Activated naive CD4-positive, alpha-beta T cell treated with anti-CD3 and anti-CD28 coated beads, Interleukin-2, amount 10 ng/mL, durations not matched to agents 7 days and 5 days (primary cell): ENCODE data around the gene FAT1.

Experiments
- CTCF ChIA-PET: fragments of 350-600 bp; sonication (Branson Sonifier 250); formaldehyde crosslinking; loops from one replicate; lab custom pipeline; 2021; ENCODE audit warnings: antibody characterized with exemption; lab: Charles Lee
- DNase-seq: peaks from one replicate; pipeline ENCODE4 v3.0.0-alpha.2; 2020
- H3K27ac Mint-ChIP-seq: one replicate; pipeline ENCODE4 v1.8.0; 2021; ENCODE audit warnings: mild to moderate bottlenecking, moderate library complexity, mixed read lengths
- H3K27me3 Mint-ChIP-seq: one replicate; pipeline ENCODE4 v1.8.0; 2021; ENCODE audit warnings: mild to moderate bottlenecking, mixed read lengths
- H3K36me3 Mint-ChIP-seq: one replicate; pipeline ENCODE4 v1.8.0; 2021; ENCODE audit warnings: mixed read lengths
- H3K4me1 Mint-ChIP-seq: one replicate; pipeline ENCODE4 v1.8.0; 2021; ENCODE audit warnings: mixed read lengths
- H3K4me3 Mint-ChIP-seq: one replicate; pipeline ENCODE4 v1.8.0; 2021; ENCODE audit warnings: mild to moderate bottlenecking, moderate library complexity, mixed read lengths
- H3K9me3 Mint-ChIP-seq: one replicate; pipeline ENCODE4 v1.8.0; 2021; ENCODE audit warnings: mixed read lengths

Gene FAT1

DNA sequence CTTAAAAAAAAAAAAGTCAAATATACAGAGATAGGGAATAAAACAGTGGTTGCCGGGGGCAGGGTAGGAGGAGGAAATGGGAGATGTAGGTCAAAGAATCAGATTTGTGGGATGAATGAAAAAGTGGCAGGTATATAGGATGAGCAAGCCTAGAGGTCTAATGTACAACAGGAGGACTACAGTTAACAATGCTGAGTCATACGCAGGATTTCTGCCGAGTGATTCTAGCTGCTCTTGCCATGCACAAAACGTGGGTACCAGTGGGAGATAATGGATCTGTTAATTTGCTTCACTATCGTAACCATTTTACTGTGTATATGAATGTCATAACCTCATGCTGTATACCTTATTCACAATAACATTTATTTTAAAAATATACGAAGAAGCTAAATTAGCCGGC is 157.6 kb downstream of the FAT1 start:
- Mint-ChIP-seq H3K9me3 (peaks cover 2% of the 10 kb centered on the region), H3K27ac (no peak overlapping the region), H3K27me3 (no peaks in the 10 kb centered on the region), H3K4me3 (no peak overlapping the region), H3K4me1 (no peaks in the 10 kb centered on the region), H3K36me3 (no peaks in the 10 kb centered on the region)
- no peak for DNase-seq
- CTCF ChIA-PET = interaction anchor here (1.7 kb wide), 1 partner anchor 22 kb away, joined by 4 read pairs; no protein-coding TSS in a partner anchor

DNA sequence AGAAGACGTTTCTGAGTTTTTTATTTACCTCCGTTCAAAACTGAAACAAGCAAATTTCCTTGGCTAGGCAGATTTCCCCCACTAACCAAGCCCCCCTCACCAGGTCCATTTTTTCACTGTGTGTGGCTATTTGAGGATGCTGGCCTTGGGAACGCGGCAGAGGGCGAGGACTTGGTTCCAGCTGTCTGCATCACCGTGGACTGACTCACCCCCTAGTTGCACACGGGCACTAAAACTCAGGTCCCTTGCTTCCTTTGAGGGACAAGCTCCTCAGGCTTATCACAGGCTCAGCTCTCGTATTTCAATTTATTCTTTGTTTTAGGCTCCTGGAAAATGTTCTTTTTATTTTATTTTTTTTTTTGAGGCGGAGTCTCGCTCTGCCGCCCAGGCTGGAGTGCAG is 159.9 kb downstream of the FAT1 start:
- no peak overlapping the region for H3K4me3 Mint-ChIP-seq
- CTCF ChIA-PET = no interaction called here
- DNase-seq = no peak
- no peaks in the 10 kb centered on the region for H3K27me3 Mint-ChIP-seq
- no peaks in the 10 kb centered on the region for H3K4me1 Mint-ChIP-seq
- H3K9me3 Mint-ChIP-seq = no peaks in the 10 kb centered on the region
- no peaks in the 10 kb centered on the region for H3K36me3 Mint-ChIP-seq
- no peak overlapping the region for H3K27ac Mint-ChIP-seq

DNA sequence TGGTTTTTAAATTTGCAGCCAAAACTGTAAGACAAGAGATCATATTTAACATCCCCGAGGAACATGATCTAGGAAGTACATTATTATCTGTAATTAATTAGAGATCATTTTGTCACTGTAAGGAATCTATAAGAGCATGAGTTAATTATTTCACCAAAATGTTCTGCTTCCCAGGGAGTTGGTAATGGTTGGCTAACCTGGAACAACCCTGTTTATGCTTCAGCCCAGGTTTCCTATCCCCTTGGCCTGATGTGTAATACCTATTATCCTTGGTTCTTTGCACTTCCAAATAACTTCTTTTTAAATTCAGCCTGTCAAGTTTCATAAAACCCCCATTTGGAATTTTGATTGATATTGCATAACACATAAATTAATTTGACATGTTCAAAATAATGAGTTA is 161.9 kb downstream of the FAT1 start:
- CTCF ChIA-PET = no interaction called here
- no peaks in the 10 kb centered on the region for H3K4me1 Mint-ChIP-seq

DNA sequence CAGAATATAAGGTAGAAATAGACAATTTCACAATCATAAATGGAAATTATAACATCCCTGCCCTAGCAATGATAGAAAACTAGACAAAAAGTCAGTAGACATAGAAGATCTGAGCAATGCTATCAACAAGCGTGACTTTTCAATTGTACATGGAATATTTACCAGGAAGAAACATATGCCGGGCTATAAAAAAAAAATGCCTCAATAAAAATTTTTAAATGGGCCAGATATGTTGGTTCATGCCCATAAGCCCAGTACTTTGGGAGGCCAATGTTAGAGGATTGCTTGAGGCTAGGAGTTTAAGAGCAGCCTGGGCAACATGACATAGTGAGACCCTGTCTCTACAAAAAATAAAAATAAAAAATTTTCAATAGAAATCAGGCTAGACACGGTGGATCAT is 163.0 kb downstream of the FAT1 start:
- CTCF ChIA-PET = no interaction called here
- Mint-ChIP-seq H3K4me3 (no peak overlapping the region), H3K9me3 (no peaks in the 10 kb centered on the region), H3K36me3 (no peaks in the 10 kb centered on the region), H3K27me3 (peaks cover 1% of the 10 kb centered on the region), H3K4me1 (no peaks in the 10 kb centered on the region), H3K27ac (no peak overlapping the region)
- no peak for DNase-seq

More for the DNA sequence above, 161.9 kb downstream of the FAT1 start:
- no peaks in the 10 kb centered on the region for H3K27me3 Mint-ChIP-seq
- no peaks in the 10 kb centered on the region for H3K9me3 Mint-ChIP-seq
- H3K27ac Mint-ChIP-seq = no peak overlapping the region
- H3K4me3 Mint-ChIP-seq = no peak overlapping the region
- H3K36me3 Mint-ChIP-seq = no peaks in the 10 kb centered on the region
- no peak for DNase-seq

GRCh38 chr4:186557486-186557885 is 166.2 kb downstream of the FAT1 start:
- peaks cover 15% of the 10 kb centered on the region for H3K27me3 Mint-ChIP-seq
- no peak overlapping the region for H3K27ac Mint-ChIP-seq
- no peaks in the 10 kb centered on the region for H3K36me3 Mint-ChIP-seq
- CTCF ChIA-PET = interaction anchor here (0.6 kb wide), 1 partner anchor 136 kb away, joined by 3 read pairs; no protein-coding TSS in a partner anchor
- no peak overlapping the region for H3K4me3 Mint-ChIP-seq
- no peak for DNase-seq
- H3K9me3 Mint-ChIP-seq = no peaks in the 10 kb centered on the region
- no peaks in the 10 kb centered on the region for H3K4me1 Mint-ChIP-seq

DNA sequence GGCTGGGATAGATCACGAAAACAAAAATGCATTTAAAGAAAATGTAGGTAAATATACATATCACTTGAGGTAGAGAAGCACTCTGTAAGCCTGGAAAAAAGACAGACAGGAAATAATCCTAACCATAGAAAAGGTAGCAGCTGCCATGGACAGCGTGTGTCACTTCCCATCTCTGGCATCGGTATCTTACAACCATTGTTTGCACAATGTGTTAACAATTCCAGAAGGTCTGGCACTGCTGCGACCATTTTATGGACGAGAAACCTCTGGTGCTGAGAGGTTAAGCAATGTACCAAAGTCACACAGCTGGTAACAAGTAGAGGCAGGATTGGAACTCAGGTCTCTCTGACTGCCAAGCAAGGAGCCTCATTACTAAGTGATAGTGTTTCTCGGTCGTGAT is 166.6 kb downstream of the FAT1 start:
- H3K27me3 Mint-ChIP-seq = peaks cover 15% of the 10 kb centered on the region
- no peaks in the 10 kb centered on the region for H3K36me3 Mint-ChIP-seq
- H3K4me3 Mint-ChIP-seq = no peak overlapping the region
- H3K4me1 Mint-ChIP-seq = no peaks in the 10 kb centered on the region
- no peaks in the 10 kb centered on the region for H3K9me3 Mint-ChIP-seq
- DNase-seq = no peak
- no peak overlapping the region for H3K27ac Mint-ChIP-seq
- CTCF ChIA-PET = interaction anchor here (0.6 to 0.7 kb wide), 2 partner anchors 136 to 354 kb away, joined by 3 read pairs; no protein-coding TSS in a partner anchor

- Mint-ChIP-seq H3K36me3 (no peaks in the 10 kb centered on the region), H3K27me3 (peaks cover 15% of the 10 kb centered on the region), H3K4me1 (no peaks in the 10 kb centered on the region), H3K27ac (no peak within 1 kb of the TSS), H3K4me3 (no peak within 1 kb of the TSS), H3K9me3 (no peaks in the 10 kb centered on the region)
- CTCF ChIA-PET = no interaction called here
- DNase-seq = no peak
These were observed 168.5 kb downstream of the FAT1 start, which contains the start of gene MTNR1A for GRCh38 chr4:186554914-186555827. TSS of gene MTNR1A (minus strand) at chr4:186555567. CDS start at chr4:186555365, 202 bp downstream.

DNA sequence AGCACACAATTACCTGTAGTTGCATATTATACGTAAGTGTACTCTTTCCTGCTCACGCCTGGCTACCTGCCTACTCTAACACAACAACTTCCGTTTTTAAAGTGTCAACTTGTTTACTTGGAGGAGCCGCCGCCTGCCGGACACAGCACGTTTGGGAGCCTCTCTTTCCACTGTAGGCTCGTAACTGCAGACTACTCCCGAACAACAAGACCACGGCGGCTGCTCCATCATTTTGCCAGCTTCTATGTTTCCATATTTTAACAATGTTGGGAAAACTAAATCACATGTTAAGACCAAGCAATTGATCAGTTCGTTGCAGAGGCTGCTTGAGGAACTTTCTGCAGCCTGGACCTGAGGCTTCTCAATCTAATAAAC is 169.1 kb downstream of the FAT1 start:
- Mint-ChIP-seq H3K27me3 (peaks cover 15% of the 10 kb centered on the region), H3K4me3 (no peak overlapping the region), H3K36me3 (no peaks in the 10 kb centered on the region), H3K4me1 (no peaks in the 10 kb centered on the region), H3K27ac (no peak overlapping the region), H3K9me3 (no peaks in the 10 kb centered on the region)
- DNase-seq = no peak
- CTCF ChIA-PET = no interaction called here

DNA sequence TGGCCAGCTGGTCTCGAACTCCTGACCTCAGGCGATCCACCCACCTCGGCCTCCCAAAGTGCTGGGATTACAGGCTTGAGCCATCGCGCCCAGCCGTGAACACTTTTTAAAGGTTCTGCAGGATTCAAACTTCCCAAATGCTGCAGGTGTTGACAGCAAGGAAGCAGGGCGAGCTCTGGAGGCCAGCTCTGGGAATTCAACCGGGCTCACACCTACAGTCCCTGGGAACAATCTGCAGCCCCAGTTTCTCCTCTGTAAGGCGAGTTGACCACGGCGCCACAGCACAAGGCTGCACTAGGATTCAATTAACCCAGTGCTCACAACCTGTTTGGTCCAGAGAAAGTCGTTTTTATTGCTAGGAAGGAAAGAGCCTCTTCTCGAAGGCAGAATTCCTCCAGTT is 169.9 kb downstream of the FAT1 start:
- no peak for DNase-seq
- H3K4me3 Mint-ChIP-seq = no peak overlapping the region
- H3K27me3 Mint-ChIP-seq = peaks cover 15% of the 10 kb centered on the region
- no peak overlapping the region for H3K27ac Mint-ChIP-seq
- H3K36me3 Mint-ChIP-seq = no peaks in the 10 kb centered on the region
- no peaks in the 10 kb centered on the region for H3K9me3 Mint-ChIP-seq
- no peaks in the 10 kb centered on the region for H3K4me1 Mint-ChIP-seq
- CTCF ChIA-PET = interaction anchor here (1.7 kb wide), 1 partner anchor 33 kb away, joined by 6 read pairs; no protein-coding TSS in a partner anchor

- no peak for DNase-seq
- no peaks in the 10 kb centered on the region for H3K36me3 Mint-ChIP-seq
- H3K27me3 Mint-ChIP-seq = peaks cover 15% of the 10 kb centered on the region
- no peak overlapping the region for H3K4me3 Mint-ChIP-seq
- H3K9me3 Mint-ChIP-seq = peaks cover 7% of the 10 kb centered on the region
- CTCF ChIA-PET = no interaction called here
- no peaks in the 10 kb centered on the region for H3K4me1 Mint-ChIP-seq
- H3K27ac Mint-ChIP-seq = no peak overlapping the region
These were observed 171.8 kb downstream of the FAT1 start for GRCh38 chr4:186551849-186552248.

DNA sequence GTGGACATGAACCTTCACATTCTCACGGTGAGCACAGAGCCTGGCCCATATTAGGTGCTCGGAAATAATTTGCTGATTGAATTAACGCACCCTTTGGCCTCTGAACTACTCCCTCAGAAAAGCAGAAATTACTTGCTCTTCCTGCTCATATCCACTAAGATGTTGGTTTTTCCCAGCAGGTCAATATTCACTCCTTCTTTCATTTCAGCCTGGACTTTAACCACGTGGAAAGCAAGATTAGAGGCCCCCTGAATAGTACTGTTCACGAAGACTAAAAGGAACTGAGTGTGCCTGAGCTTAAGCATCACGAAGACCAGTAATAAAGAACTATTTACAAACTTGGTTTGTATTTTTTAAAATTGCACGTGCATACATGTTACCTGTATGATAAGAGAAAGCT is 178.2 kb downstream of the FAT1 start:
- no peaks in the 10 kb centered on the region for H3K36me3 Mint-ChIP-seq
- DNase-seq = no peak

GRCh38 chr4:186543206-186543605 is 180.4 kb downstream of the FAT1 start:
- CTCF ChIA-PET = no interaction called here

More for the DNA sequence above, 178.2 kb downstream of the FAT1 start:
- Mint-ChIP-seq H3K27ac (no peak overlapping the region), H3K9me3 (peaks cover 22% of the 10 kb centered on the region), H3K4me3 (no peak overlapping the region), H3K4me1 (no peaks in the 10 kb centered on the region), H3K27me3 (no peaks in the 10 kb centered on the region)
- CTCF ChIA-PET = no interaction called here

DNA sequence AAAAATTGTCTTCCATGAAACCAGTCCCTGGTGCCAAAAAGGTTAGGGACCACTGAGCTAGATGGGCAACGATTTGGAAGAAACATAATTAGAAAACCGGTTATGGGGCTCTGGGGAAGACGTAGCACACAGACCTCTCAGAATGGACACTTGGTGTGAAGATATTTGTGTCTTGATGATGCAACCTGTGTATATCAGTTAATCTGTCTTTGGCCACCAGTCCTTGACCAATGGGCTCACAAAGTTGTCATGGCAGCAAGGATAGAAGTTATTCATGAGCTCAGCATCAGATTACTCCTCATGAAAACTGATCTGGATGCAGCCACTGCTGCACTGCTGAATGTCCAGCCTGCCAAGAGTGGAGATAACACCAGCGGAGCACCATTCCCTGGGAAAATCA is 181.9 kb downstream of the FAT1 start:
- no peak overlapping the region for H3K4me3 Mint-ChIP-seq
- no peaks in the 10 kb centered on the region for H3K4me1 Mint-ChIP-seq
- DNase-seq = no peak
- CTCF ChIA-PET = no interaction called here
- no peaks in the 10 kb centered on the region for H3K36me3 Mint-ChIP-seq
- H3K27ac Mint-ChIP-seq = no peak overlapping the region
- H3K27me3 Mint-ChIP-seq = no peaks in the 10 kb centered on the region
- H3K9me3 Mint-ChIP-seq = peaks cover 26% of the 10 kb centered on the region

More at GRCh38 chr4:186543206-186543605, 180.4 kb downstream of the FAT1 start:
- no peak overlapping the region for H3K27ac Mint-ChIP-seq
- H3K9me3 Mint-ChIP-seq = peaks cover 28% of the 10 kb centered on the region
- no peaks in the 10 kb centered on the region for H3K4me1 Mint-ChIP-seq
- H3K36me3 Mint-ChIP-seq = no peaks in the 10 kb centered on the region
- DNase-seq = no peak
- H3K4me3 Mint-ChIP-seq = no peak overlapping the region
- no peaks in the 10 kb centered on the region for H3K27me3 Mint-ChIP-seq

DNA sequence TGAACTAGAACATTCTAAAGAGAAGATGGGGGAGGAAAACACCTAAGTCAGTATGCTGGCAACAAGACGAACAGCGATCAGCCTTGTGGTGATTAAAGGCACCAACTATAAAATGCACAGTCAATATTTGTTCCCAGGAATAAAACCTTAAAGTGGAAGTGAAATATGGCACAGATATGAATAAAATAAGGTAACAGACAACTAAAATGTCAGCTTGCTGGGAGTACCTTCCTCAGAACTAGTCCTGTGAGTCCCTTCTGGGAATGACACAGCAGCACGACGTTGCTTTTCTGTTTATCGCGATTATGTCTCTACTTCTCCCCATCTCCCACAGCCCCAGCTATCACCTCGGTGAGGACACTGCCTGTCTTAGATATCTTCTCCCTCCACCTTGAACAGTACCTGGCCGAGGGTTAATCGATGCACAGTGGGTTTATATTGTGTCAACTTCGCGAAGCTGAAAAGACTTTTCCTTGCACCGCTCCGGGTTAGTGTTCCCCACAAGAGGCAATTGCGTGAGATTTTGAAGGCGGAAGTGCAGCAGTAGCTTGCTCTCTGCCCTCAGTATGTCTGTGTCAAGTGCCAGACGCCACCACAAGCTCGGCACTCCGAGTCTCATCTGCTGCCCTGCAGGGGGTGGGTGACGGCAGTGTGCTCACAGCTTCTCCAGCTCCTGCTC is 185.7 kb downstream of the FAT1 start:
- no peaks in the 10 kb centered on the region for H3K4me1 Mint-ChIP-seq
- H3K4me3 Mint-ChIP-seq = no peak overlapping the region
- DNase-seq = no peak
- no peak overlapping the region for H3K27ac Mint-ChIP-seq
- H3K27me3 Mint-ChIP-seq = no peaks in the 10 kb centered on the region
- CTCF ChIA-PET = no interaction called here
- H3K9me3 Mint-ChIP-seq = peaks cover 25% of the 10 kb centered on the region
- no peaks in the 10 kb centered on the region for H3K36me3 Mint-ChIP-seq
